AG04450 (cell line): Measurements from ENCODE around the gene CCDC180. TPM values are rescaled to one million over a fixed set of nuclear protein-coding genes. Genes with fewer than 3 reads are reported as not detected.
A peak's percentile ranks its signal among the peaks of the same experiment; 100 is the strongest.

Experiments
- CTCF ChIA-PET: fragments of 300-600, 350-600 bp; formaldehyde crosslinking; extraction: SDS; loops from one replicate; lab custom pipeline; 2022; ENCODE audit warnings: antibody characterized with exemption, inconsistent platforms; lab: Charles Lee
- POLR2A ChIA-PET: fragments of 350-600 bp; formaldehyde crosslinking; extraction: SDS; loops from one replicate; lab custom pipeline; 2021; ENCODE audit warnings: antibody characterized with exemption, inconsistent platforms; lab: Yijun Ruan, JAX
- DNase-seq: peaks from one replicate; pipeline ENCODE4 v3.0.0-alpha.2; 2011; ENCODE audit warnings: low read depth, low spot score
- H3K27ac ChIP-seq: one replicate; pipeline ENCODE4 v1.5.1; 2012; ENCODE audit warnings: low read depth, low read length, control low read depth
- H3K27me3 ChIP-seq: one replicate; pipeline ENCODE4 v1.6.0; 2012; ENCODE audit warnings: low read length; ENCODE audit not compliant: control insufficient read depth, insufficient read depth
- H3K4me3 ChIP-seq: 2 replicates; pipeline ENCODE4 v1.5.1; 2011; ENCODE audit warnings: mild to moderate bottlenecking, low read depth, low read length, control low read depth
- H3K9me3 ChIP-seq: 2 replicates; pipeline ENCODE4 v1.5.1; 2012; ENCODE audit warnings: low read length; ENCODE audit not compliant: control insufficient read depth, insufficient read depth
- polyA plus RNA-seq: library from polyadenylated mRNA; depleted of rRNA; stranded (reverse); fragments of >200 nt; gene quantifications from 2 replicates; pipeline ENCODE4 v1.2.3, GENCODE V29; 2011
- TF ChIP-seq, protein P1 (sequence below): IDR thresholded peaks from 2 replicates; pipeline ENCODE4 v1.5.1; 2011; ENCODE audit warnings: low read depth, low read length, control low read depth, inconsistent platforms

Gene CCDC180
- polyA plus RNA-seq, 1 experiment = 1.1 TPM

DNA sequence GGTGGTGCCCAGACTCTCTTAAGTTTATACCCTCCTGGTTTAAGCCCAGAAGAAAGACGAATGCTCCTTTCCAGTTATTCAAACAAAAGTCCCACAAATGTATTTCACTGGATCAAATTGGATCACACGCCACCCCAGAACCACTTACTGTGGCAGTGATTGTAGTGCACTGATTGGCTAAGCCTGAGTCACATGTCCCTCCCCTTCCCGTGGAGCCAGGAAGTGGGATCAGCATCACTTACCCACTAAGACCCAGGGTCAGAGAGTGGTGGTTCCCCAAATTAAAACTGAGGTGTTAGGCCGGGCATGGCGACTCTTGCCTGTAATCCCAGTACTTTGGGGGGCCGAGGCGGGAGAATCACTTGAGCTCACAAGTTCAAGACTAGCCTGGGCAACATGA lies 29.5 kb upstream of the CCDC180 start:
- TF ChIP-seq, protein P1, sequence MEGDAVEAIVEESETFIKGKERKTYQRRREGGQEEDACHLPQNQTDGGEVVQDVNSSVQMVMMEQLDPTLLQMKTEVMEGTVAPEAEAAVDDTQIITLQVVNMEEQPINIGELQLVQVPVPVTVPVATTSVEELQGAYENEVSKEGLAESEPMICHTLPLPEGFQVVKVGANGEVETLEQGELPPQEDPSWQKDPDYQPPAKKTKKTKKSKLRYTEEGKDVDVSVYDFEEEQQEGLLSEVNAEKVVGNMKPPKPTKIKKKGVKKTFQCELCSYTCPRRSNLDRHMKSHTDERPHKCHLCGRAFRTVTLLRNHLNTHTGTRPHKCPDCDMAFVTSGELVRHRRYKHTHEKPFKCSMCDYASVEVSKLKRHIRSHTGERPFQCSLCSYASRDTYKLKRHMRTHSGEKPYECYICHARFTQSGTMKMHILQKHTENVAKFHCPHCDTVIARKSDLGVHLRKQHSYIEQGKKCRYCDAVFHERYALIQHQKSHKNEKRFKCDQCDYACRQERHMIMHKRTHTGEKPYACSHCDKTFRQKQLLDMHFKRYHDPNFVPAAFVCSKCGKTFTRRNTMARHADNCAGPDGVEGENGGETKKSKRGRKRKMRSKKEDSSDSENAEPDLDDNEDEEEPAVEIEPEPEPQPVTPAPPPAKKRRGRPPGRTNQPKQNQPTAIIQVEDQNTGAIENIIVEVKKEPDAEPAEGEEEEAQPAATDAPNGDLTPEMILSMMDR = no peak
- ChIA-PET CTCF (no interaction called here), POLR2A (no interaction called here)
- H3K27ac ChIP-seq = no peak overlapping the region
- H3K9me3 ChIP-seq = no peaks in the 10 kb centered on the region; the same call in 1 of the 2 replicates
- no peak for DNase-seq
- no peak overlapping the region for H3K4me3 ChIP-seq
- no peaks in the 10 kb centered on the region for H3K27me3 ChIP-seq

DNA sequence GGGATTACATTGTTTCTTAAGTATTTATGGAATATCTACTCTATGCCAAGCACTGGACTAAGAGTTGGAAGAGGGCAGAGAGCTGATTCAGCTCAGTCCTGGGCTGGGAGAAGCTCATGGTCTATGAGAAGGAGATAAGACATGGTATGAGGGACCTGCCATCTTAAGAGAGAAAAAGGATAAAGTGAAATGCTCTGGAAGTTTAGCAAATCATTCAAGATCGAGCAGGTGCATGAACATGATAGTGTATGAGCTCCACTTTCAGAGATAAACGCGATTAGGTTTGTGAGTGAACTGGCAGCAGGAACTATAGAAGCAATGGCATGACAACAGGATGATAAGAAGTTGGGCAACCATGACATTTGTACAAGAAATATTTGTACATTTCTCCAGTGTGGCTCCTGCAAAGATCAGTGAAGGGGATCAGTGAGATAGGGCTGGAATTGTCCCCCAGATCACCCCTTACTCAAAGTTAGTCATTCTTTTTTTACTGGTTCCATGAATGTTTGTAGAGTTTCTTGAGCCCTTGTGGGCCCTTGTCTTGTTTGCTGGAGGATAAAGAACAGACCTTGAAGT lies 26.6 kb upstream of the CCDC180 start:
- DNase-seq = no peak
- POLR2A ChIA-PET = no interaction called here
- H3K27me3 ChIP-seq = no peaks in the 10 kb centered on the region
- H3K4me3 ChIP-seq = no peak overlapping the region
- CTCF ChIA-PET = no interaction called here
- no peaks in the 10 kb centered on the region; the same call in 1 of the 2 replicates for H3K9me3 ChIP-seq
- no peak overlapping the region for H3K27ac ChIP-seq
- TF ChIP-seq, protein P1 = no peak

DNA sequence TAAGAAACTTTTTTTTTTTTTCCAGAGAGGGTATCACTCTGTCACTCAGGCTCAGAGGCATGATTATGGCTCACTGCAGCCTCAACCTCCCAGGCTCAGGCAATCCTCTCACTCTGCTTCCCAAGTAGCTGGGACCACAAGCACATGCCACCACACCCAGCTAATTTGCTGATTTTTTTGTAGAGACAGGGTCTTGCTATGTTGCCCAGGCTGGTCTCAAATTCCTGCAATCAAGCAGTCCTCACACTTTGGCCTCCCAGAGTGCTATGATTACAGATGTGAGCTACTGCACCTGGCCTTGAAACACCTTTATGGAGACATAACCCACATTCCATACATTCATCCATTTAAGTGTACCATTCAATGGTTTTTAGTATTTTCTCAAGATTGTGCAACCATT lies 23.7 kb upstream of the CCDC180 start:
- H3K4me3 ChIP-seq = no peak overlapping the region
- H3K27ac ChIP-seq = no peak overlapping the region
- no peaks in the 10 kb centered on the region for H3K27me3 ChIP-seq
- TF ChIP-seq, protein P1 = no peak
- DNase-seq = no peak
- POLR2A ChIA-PET = no interaction called here
- CTCF ChIA-PET = interaction anchor here (1.1 kb wide), 1 partner anchor 127 kb away, joined by 3 read pairs; no protein-coding TSS in a partner anchor
- H3K9me3 ChIP-seq = no peaks in the 10 kb centered on the region

DNA sequence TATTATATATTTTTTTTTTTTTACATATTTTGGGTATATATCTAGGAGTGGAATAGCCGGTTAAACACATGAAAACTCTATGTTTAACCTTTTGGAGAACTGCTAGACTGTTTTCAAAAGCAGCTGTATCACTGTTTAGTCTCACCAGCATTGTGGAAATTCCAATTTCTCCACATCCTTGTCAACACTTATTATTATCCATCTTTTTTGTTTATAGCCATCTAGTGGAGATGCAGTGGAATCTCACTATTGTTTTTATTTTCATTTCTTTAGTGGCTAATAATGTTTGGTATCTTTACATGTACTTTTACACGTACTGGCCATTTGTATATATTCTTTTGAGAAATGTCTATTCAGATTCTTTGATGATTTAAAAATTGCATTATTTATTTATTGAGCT lies 22.7 kb upstream of the CCDC180 start:
- H3K27ac ChIP-seq = no peak overlapping the region
- H3K4me3 ChIP-seq = no peak overlapping the region
- H3K9me3 ChIP-seq = no peaks in the 10 kb centered on the region
- TF ChIP-seq, protein P1 = peak; percentile 18; the same call in 1 of the 2 replicates
- no peak for DNase-seq
- POLR2A ChIA-PET = no interaction called here
- no peaks in the 10 kb centered on the region for H3K27me3 ChIP-seq
- CTCF ChIA-PET = interaction anchor here (1.1 kb wide), 1 partner anchor 126 kb away, joined by 3 read pairs; no protein-coding TSS in a partner anchor

DNA sequence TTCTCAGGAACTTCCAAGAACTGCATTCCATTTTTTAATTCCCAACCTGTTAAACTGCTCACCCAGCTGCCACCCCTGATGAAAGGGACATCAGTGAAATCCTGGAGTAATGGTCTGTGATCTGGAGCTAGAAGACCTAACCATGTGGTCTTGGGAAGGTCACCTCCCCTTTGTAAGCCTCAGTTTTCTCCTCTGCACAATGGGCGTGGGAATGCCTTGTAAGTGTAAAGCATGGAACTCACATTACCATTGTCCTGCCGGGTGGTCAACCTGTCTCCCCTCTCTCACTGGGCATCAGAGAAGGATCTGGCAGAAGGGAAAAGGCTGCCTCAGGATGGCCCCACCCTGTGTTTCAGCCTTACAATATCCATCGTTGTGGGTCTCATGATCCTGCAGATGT lies 15.3 kb upstream of the CCDC180 start:
- Histone ChIP-seq H3K27ac (no peak overlapping the region), H3K9me3 (no peaks in the 10 kb centered on the region), H3K4me3 (no peak overlapping the region), H3K27me3 (no peaks in the 10 kb centered on the region)
- CTCF ChIA-PET = no interaction called here
- no peak for DNase-seq
- POLR2A ChIA-PET = no interaction called here
- TF ChIP-seq, protein P1 = no peak
